ENCODE data around the gene WDR76. TPM values are rescaled to one million over a fixed set of nuclear protein-coding genes. Genes with fewer than 3 reads are reported as not detected.
A peak's percentile ranks its signal among the peaks of the same experiment; 100 is the strongest.

The WDR76 gene
- 6.5 and 7.6 TPM in 2 replicates for total RNA-seq

DNA sequence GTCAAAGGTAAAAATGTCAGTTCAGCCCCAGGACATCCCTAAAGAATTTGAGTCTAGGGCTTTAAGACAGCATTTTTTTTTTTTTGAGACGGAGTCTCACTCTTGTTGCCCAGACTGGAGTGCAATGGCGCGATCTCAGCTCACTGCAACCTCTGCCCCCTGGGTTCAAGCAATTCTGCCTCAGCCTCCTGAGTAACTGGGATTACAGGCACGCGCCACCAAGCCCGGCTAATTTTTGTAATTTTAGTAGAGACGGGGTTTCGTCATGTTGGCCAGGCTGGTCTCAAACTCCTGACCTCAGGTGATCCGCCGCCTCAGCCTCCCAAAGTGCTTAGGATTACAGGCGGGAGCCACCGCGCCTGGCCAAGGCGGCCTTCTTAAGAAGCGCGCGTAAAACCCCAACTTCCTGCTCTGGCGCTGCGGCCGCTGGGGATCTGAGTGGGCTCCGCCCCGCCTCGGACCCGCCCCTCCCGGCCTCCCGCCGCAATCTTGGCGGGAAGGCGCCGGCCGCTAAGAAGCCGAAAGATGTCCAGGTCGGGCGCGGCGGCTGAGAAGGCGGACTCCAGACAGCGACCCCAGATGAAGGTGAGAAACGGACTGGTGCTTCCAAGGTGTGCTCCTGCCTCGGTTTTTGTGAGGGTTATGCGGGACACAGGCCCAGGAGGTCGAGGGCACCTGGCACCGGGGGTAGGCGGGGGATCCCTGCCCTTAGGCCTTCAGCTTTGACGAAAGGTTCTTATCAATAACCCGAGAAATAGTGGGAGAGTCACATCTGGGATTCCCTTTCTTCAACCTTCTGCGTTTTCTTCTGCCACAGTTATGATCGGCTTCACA, at the start of gene WDR76:
Gene WDR76 (plus strand): TSS at position 495 of the 834 bp plus-strand sequence. CDS start 31 bp downstream, at position 526.
- TF ChIP-seq, protein P1, sequence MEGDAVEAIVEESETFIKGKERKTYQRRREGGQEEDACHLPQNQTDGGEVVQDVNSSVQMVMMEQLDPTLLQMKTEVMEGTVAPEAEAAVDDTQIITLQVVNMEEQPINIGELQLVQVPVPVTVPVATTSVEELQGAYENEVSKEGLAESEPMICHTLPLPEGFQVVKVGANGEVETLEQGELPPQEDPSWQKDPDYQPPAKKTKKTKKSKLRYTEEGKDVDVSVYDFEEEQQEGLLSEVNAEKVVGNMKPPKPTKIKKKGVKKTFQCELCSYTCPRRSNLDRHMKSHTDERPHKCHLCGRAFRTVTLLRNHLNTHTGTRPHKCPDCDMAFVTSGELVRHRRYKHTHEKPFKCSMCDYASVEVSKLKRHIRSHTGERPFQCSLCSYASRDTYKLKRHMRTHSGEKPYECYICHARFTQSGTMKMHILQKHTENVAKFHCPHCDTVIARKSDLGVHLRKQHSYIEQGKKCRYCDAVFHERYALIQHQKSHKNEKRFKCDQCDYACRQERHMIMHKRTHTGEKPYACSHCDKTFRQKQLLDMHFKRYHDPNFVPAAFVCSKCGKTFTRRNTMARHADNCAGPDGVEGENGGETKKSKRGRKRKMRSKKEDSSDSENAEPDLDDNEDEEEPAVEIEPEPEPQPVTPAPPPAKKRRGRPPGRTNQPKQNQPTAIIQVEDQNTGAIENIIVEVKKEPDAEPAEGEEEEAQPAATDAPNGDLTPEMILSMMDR (IDR thresholded peaks at IDR 0.05; ENCODE audit: extremely low read depth, low read depth, low read length): no peak
- peak within 1 kb of the TSS; percentile 100 for H2AFZ ChIP-seq (ENCODE audit: low read length)
- H3K9me3 ChIP-seq (ENCODE audit: low read depth, low read length): no peaks in the 10 kb centered on the region
- H3K4me2 ChIP-seq (ENCODE audit: insufficient read depth, low read length): peak within 1 kb of the TSS; percentile 98
- no peaks in the 10 kb centered on the region for H3K27me3 ChIP-seq (ENCODE audit: insufficient read depth, low read length)
- DNase-seq (ENCODE audit: insufficient read length, low spot score, missing footprints): peak; percentile 91
- H4K20me1 ChIP-seq (ENCODE audit: insufficient read depth, low read length): no peaks in the 10 kb centered on the region
- H3K79me2 ChIP-seq (ENCODE audit: insufficient read depth, low read length): peaks cover 54% of the 10 kb centered on the region
- no peaks in the 10 kb centered on the region for H3K36me3 ChIP-seq (ENCODE audit: insufficient read depth, low read length)
- H3K4me1 ChIP-seq (ENCODE audit: insufficient read depth, low read length): peaks cover 21% of the 10 kb centered on the region
- H3K4me3 ChIP-seq (ENCODE audit: insufficient read depth, low read length): peak within 1 kb of the TSS; percentile 92
- H3K27ac ChIP-seq (ENCODE audit: low read depth, low read length): peak within 1 kb of the TSS; percentile 65

DNA sequence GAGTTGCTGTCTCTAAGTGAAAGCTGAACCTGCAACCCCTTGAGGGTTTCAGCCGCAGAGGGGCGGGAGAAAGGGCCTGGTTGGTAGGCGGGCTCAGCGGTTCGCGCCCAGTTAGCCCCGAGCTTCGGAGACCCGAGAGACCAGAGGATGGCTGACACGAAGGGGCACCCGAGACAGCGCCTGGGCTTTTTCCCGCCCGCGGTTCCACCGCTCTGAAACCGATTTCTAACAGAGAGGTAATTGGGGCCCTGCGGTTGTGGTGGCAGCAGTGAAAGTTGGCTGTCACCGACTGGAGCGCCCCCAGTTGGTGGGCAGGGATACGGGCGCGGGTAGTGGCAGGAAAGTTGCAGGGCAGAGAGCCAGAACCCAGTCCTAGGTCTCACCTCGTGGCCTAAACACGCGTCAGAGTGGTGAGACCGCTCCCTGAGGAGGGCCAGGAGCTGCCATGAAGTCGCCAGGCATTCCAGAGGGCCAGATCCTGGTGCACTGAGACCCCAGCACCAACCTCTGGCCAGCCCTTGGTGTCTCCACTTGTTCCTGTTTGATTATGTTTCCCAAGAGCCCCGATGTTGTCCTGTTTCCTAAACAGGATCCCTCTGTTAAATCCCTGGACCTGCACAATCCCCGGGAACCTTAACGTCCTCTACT, 49.4 kb upstream of the WDR76 start:
- TF ChIP-seq, protein P1 (IDR thresholded peaks at IDR 0.05; ENCODE audit: extremely low read depth, low read depth, low read length): peak; percentile 76
- H3K27me3 ChIP-seq (ENCODE audit: insufficient read depth, low read length): no peaks in the 10 kb centered on the region
- peak; percentile 80 for DNase-seq (ENCODE audit: insufficient read length, low spot score, missing footprints)
- peaks cover 20% of the 10 kb centered on the region for H3K36me3 ChIP-seq (ENCODE audit: insufficient read depth, low read length)
- no peaks in the 10 kb centered on the region for H3K79me2 ChIP-seq (ENCODE audit: insufficient read depth, low read length)
- H3K4me3 ChIP-seq (ENCODE audit: insufficient read depth, low read length): peak overlapping the region; percentile 92
- H3K4me2 ChIP-seq (ENCODE audit: insufficient read depth, low read length): peak overlapping the region; percentile 81
- H4K20me1 ChIP-seq (ENCODE audit: insufficient read depth, low read length): peaks cover 8% of the 10 kb centered on the region
- H3K27ac ChIP-seq (ENCODE audit: low read depth, low read length): peak overlapping the region; percentile 44
- peaks cover 8% of the 10 kb centered on the region for H3K4me1 ChIP-seq (ENCODE audit: insufficient read depth, low read length)
- H3K9me3 ChIP-seq (ENCODE audit: low read depth, low read length): no peaks in the 10 kb centered on the region
- H2AFZ ChIP-seq (ENCODE audit: low read length): peak overlapping the region; percentile 73

DNA sequence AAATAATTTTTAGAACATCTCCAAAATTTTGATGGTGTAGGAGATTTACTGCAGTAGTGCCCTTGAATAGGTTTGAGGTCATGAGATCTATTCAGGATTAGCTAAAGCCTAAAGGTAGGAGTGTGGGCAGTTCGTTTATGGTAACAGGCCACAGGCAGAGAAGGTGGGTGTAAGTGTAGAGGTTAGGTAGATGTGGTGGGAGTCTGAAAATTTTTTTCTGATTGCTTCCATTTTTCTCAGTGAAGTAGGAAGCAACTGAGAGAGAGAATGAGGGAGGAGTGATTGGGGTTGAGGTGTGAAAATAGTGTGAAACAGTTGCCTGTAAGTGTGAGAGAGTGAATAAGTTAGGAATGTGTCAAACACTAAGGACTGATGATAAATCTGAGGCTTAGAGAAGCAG, 47.8 kb upstream of the WDR76 start:
- H2AFZ ChIP-seq (ENCODE audit: low read length): no peak overlapping the region
- no peak overlapping the region for H3K4me2 ChIP-seq (ENCODE audit: insufficient read depth, low read length)
- H3K4me3 ChIP-seq (ENCODE audit: insufficient read depth, low read length): no peak overlapping the region
- peaks cover 6% of the 10 kb centered on the region for H3K36me3 ChIP-seq (ENCODE audit: insufficient read depth, low read length)
- H3K9me3 ChIP-seq (ENCODE audit: low read depth, low read length): no peaks in the 10 kb centered on the region
- peaks cover 8% of the 10 kb centered on the region for H3K4me1 ChIP-seq (ENCODE audit: insufficient read depth, low read length)
- H3K27me3 ChIP-seq (ENCODE audit: insufficient read depth, low read length): no peaks in the 10 kb centered on the region
- H3K27ac ChIP-seq (ENCODE audit: low read depth, low read length): no peak overlapping the region
- DNase-seq (ENCODE audit: insufficient read length, low spot score, missing footprints): no peak
- no peaks in the 10 kb centered on the region for H3K79me2 ChIP-seq (ENCODE audit: insufficient read depth, low read length)
- H4K20me1 ChIP-seq (ENCODE audit: insufficient read depth, low read length): peaks cover 6% of the 10 kb centered on the region
- TF ChIP-seq, protein P1 (IDR thresholded peaks at IDR 0.05; ENCODE audit: extremely low read depth, low read depth, low read length): no peak

DNA sequence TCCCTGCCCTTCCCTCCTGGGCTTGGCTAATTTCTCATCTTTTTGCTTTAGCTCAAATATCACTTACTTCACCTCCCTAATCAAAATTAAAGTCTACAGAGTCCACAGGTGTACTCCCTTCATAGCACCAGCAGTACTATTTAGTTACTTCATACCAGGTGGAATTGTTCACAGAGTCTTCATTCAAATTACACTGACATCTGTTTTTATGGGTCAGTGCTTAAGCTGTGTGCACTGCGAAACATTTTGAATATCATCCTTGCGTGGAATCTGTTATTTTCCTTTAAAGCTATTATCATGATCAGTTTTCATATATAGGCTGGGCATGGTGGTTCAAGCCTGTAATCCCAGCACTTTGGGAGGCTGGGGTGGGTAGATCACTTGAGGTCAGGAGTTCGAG, 37.4 kb upstream of the WDR76 start:
- TF ChIP-seq, protein P1 (IDR thresholded peaks at IDR 0.05; ENCODE audit: extremely low read depth, low read depth, low read length): no peak
- Histone ChIP-seq H3K36me3 (ENCODE audit: insufficient read depth, low read length) (peaks cover 14% of the 10 kb centered on the region), H3K4me2 (ENCODE audit: insufficient read depth, low read length) (no peak overlapping the region), H3K4me3 (ENCODE audit: insufficient read depth, low read length) (no peak overlapping the region), H3K27me3 (ENCODE audit: insufficient read depth, low read length) (no peaks in the 10 kb centered on the region), H3K9me3 (ENCODE audit: low read depth, low read length) (no peaks in the 10 kb centered on the region), H2AFZ (ENCODE audit: low read length) (no peak overlapping the region), H3K79me2 (ENCODE audit: insufficient read depth, low read length) (peaks cover 23% of the 10 kb centered on the region), H3K27ac (ENCODE audit: low read depth, low read length) (no peak overlapping the region), H4K20me1 (ENCODE audit: insufficient read depth, low read length) (peaks cover 16% of the 10 kb centered on the region), H3K4me1 (ENCODE audit: insufficient read depth, low read length) (peaks cover 19% of the 10 kb centered on the region)
- no peak for DNase-seq (ENCODE audit: insufficient read length, low spot score, missing footprints)

Data from osteoblast (primary cell).